ENCODE results near the gene PRTFDC1. TPM values are rescaled to one million over a fixed set of nuclear protein-coding genes. Genes with fewer than 3 reads are reported as not detected.

Gene PRTFDC1
- total RNA-seq, 2 donors from 2014 or later: 14.5 to 18.3 TPM

DNA sequence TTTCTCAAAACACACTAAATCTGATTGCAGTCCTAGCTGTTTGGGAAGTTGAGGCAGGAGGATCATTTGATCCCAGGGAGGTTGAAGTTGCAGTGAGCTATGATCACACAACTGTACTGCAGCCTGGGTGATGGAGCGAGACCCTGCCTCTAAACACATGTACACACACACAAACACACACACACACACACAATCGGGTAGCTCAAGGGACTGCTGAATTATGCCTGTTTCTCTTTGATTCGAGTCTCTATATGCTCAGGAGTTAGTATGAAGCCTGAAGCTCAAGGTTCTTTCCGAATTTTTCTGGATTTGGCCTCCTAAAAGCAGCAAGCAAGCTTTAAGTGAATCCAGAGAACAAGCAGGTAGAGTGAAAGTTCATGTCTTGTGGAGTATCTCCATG, 22.5 kb downstream of the PRTFDC1 start:
- Histone ChIP-seq H3K9ac (ENCODE audit: extremely low read depth, low read length, poor library complexity, severe bottlenecking) (no peak overlapping the region), H3K27ac (ENCODE audit: low read depth, low read length) (no peak overlapping the region), H3K36me3 (ENCODE audit: control insufficient read depth, insufficient read depth, low read length) (no peaks in the 10 kb centered on the region), H3K4me1 (ENCODE audit: control insufficient read depth, insufficient read depth, low read length) (peaks cover 3% of the 10 kb centered on the region), H3K27me3 (ENCODE audit: control insufficient read depth, insufficient read depth, low read length, poor library complexity, severe bottlenecking) (no peaks in the 10 kb centered on the region), H3K9me3 (ENCODE audit: control insufficient read depth, low read length) (peaks cover 23% of the 10 kb centered on the region), H3K4me3 (ENCODE audit: low read length) (no peak overlapping the region)
- H3K9me3 Mint-ChIP-seq: peaks cover 19% of the 10 kb centered on the region
- TF ChIP-seq, protein P1, sequence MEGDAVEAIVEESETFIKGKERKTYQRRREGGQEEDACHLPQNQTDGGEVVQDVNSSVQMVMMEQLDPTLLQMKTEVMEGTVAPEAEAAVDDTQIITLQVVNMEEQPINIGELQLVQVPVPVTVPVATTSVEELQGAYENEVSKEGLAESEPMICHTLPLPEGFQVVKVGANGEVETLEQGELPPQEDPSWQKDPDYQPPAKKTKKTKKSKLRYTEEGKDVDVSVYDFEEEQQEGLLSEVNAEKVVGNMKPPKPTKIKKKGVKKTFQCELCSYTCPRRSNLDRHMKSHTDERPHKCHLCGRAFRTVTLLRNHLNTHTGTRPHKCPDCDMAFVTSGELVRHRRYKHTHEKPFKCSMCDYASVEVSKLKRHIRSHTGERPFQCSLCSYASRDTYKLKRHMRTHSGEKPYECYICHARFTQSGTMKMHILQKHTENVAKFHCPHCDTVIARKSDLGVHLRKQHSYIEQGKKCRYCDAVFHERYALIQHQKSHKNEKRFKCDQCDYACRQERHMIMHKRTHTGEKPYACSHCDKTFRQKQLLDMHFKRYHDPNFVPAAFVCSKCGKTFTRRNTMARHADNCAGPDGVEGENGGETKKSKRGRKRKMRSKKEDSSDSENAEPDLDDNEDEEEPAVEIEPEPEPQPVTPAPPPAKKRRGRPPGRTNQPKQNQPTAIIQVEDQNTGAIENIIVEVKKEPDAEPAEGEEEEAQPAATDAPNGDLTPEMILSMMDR (conservative IDR thresholded peaks at IDR 0.05): no peak
- H3K4me3 Mint-ChIP-seq: no peak overlapping the region
- H3K27ac Mint-ChIP-seq: no peak overlapping the region
- 93 to 100% methylated on average over 2 to 4 of the region's 4 CpGs for WGBS, 2 experiments (ENCODE audit: insufficient coverage in 1 of 2, insufficient read length in 1 of 2)
- no peaks in the 10 kb centered on the region for H3K27me3 Mint-ChIP-seq (ENCODE audit: insufficient read depth)
- DNase-seq: no peak
- H3K36me3 Mint-ChIP-seq (ENCODE audit: low read depth): peaks cover 27% of the 10 kb centered on the region
- peaks cover 23% of the 10 kb centered on the region for H3K4me1 Mint-ChIP-seq

DNA sequence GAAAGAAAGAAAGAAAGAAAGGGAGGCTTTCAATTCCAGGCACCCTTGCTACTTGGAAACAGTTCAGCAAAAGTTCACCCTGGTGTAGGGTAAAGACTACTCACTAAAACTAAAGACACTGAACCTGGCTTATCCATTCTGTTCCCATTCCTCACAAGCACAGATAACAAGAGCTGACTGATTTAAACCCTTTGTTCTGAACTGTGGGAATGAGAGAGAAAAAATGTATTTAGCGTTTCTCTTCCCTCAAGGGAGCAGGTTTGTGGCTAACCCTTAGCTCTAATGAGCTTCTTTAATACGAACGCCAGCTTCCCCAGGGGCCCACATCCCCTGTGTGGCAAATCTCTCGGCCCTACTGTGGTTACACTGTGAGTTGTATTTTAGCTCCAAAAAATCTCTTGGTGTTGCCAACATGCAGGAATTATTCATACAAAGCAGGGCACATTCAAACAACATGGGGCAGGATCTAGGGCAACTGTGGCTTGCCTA, 23.3 kb downstream of the PRTFDC1 start:
- Histone ChIP-seq H3K36me3 (ENCODE audit: control insufficient read depth, insufficient read depth, low read length) (no peaks in the 10 kb centered on the region), H3K27ac (ENCODE audit: low read depth, low read length) (no peak overlapping the region), H3K9me3 (ENCODE audit: control insufficient read depth, low read length) (peaks cover 20% of the 10 kb centered on the region), H3K4me3 (ENCODE audit: low read length) (no peak overlapping the region), H3K4me1 (ENCODE audit: control insufficient read depth, insufficient read depth, low read length) (no peaks in the 10 kb centered on the region), H3K9ac (ENCODE audit: extremely low read depth, low read length, poor library complexity, severe bottlenecking) (no peak overlapping the region), H3K27me3 (ENCODE audit: control insufficient read depth, insufficient read depth, low read length, poor library complexity, severe bottlenecking) (no peaks in the 10 kb centered on the region)
- TF ChIP-seq, protein P1 (conservative IDR thresholded peaks at IDR 0.05): no peak
- WGBS, 2 experiments (ENCODE audit: insufficient coverage in 1 of 2, insufficient read length in 1 of 2): 86% methylated on average over 4 of the region's 4 CpGs; no CpG with 5 or more reads in 1 of the 2 experiments
- Mint-ChIP-seq H3K9me3 (peaks cover 21% of the 10 kb centered on the region), H3K27me3 (ENCODE audit: insufficient read depth) (peaks cover 2% of the 10 kb centered on the region), H3K36me3 (ENCODE audit: low read depth) (peaks cover 26% of the 10 kb centered on the region), H3K4me1 (peaks cover 16% of the 10 kb centered on the region), H3K27ac (peak overlapping the region; percentile 28), H3K4me3 (no peak overlapping the region)
- no peak for DNase-seq

DNA sequence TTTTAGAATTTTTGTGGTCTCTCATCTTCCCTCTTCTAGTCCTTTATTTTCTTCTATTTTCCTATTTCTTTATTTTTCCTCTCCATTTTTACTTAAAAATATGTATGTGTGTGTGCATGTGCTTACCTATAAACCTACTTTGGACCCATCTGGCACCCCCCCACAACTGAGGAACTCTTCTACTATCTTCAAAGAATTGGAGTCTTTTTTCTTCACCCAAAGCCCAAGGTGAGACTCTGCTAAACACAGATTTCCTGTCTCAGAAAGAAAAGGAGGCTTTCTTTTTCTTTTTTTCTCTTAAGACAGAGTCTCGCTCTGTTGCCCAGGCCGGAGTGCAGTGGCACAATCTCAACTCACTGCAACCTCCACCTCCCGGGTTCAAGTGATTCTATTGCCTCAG, 24.2 kb downstream of the PRTFDC1 start:
- no peak overlapping the region for H3K27ac Mint-ChIP-seq
- no peak overlapping the region for H3K4me3 Mint-ChIP-seq
- H3K36me3 Mint-ChIP-seq (ENCODE audit: low read depth): peaks cover 24% of the 10 kb centered on the region
- Histone ChIP-seq H3K4me1 (ENCODE audit: control insufficient read depth, insufficient read depth, low read length) (no peaks in the 10 kb centered on the region), H3K27me3 (ENCODE audit: control insufficient read depth, insufficient read depth, low read length, poor library complexity, severe bottlenecking) (no peaks in the 10 kb centered on the region), H3K9me3 (ENCODE audit: control insufficient read depth, low read length) (peaks cover 11% of the 10 kb centered on the region), H3K4me3 (ENCODE audit: low read length) (no peak overlapping the region), H3K27ac (ENCODE audit: low read depth, low read length) (no peak overlapping the region), H3K9ac (ENCODE audit: extremely low read depth, low read length, poor library complexity, severe bottlenecking) (no peak overlapping the region), H3K36me3 (ENCODE audit: control insufficient read depth, insufficient read depth, low read length) (no peaks in the 10 kb centered on the region)
- peaks cover 2% of the 10 kb centered on the region for H3K27me3 Mint-ChIP-seq (ENCODE audit: insufficient read depth)
- WGBS, 2 experiments (ENCODE audit: insufficient coverage in 1 of 2, insufficient read length in 1 of 2): 88 to 92% methylated on average over 3 of the region's 3 CpGs
- TF ChIP-seq, protein P1 (conservative IDR thresholded peaks at IDR 0.05): no peak
- DNase-seq: no peak
- H3K9me3 Mint-ChIP-seq: peaks cover 26% of the 10 kb centered on the region
- H3K4me1 Mint-ChIP-seq: peaks cover 12% of the 10 kb centered on the region

Measured in endodermal cell (in vitro differentiated cells).